Stomach (tissue), 9 donors: ENCODE results near the gene UGT1A7. TPM values are rescaled to one million over a fixed set of nuclear protein-coding genes. Genes with fewer than 3 reads are reported as not detected.
A peak's percentile ranks its signal among the peaks of the same experiment; 100 is the strongest.
"Not testable (repeated sequence)": the region's sequence is repeated elsewhere in the genome, so short reads cannot be mapped to it uniquely, and the experiment has no call there.

Source experiments
- DNase-seq, 2 donors: peaks; one replicate each; pipeline versions ENCODE4 v3.0.0 to v3.0.0-alpha.2; 2013 to 2019
- H3K27ac ChIP-seq, 5 donors: fragments of 200-600 bp in 4 of 5; sonication (generic) in 4 of 5; one replicate each; pipeline ENCODE4 v1.5.1; 2013 to 2019; ENCODE audit warnings: mild to moderate bottlenecking in 1 of 5, moderate library complexity in 1 of 5
- H3K27me3 ChIP-seq, 3 donors: fragments of 200-600 bp; sonication (generic); one replicate each; pipeline ENCODE4 v1.5.1; 2017 to 2019; ENCODE audit warnings: mixed run types in 1 of 3
- H3K36me3 ChIP-seq, 4 donors: fragments of 200-600 bp; sonication (generic); 1 replicate in 3 of 4; 2 replicates in 1 of 4; pipeline ENCODE4 v1.5.1; 2016 to 2019
- H3K4me1 ChIP-seq, 4 donors: fragments of 200-600 bp; sonication (generic); one replicate each; pipeline ENCODE4 v1.5.1; 2016 to 2019
- H3K4me3 ChIP-seq, 4 donors: fragments of 200-600 bp; sonication (generic) in 3 of 4; one replicate each; pipeline ENCODE4 v1.5.1; 2016 to 2019; ENCODE audit warnings: mild to moderate bottlenecking in 1 of 4
- H3K9me3 ChIP-seq, 4 donors: fragments of 200-600 bp; sonication (generic); one replicate each; pipeline ENCODE4 v1.5.1; 2016 to 2019
- EP300 ChIP-seq: sonication (generic); formaldehyde crosslinking; IDR thresholded peaks from one replicate; pipeline ENCODE4 v1.6.1; 2017; ENCODE audit warnings: antibody characterized with exemption
- POLR2A ChIP-seq, 4 donors: fragments of 450-650 bp; IDR thresholded peaks; one replicate each; pipeline ENCODE4 v1.6.1; 2016; ENCODE audit warnings: antibody characterized with exemption in 4 of 4, control low read depth in 2 of 4, mild to moderate bottlenecking in 1 of 4, moderate library complexity in 1 of 4
- POLR2AphosphoS5 ChIP-seq, 3 donors: sonication (generic); formaldehyde crosslinking; IDR thresholded peaks; one replicate each; pipeline ENCODE4 v1.6.1; 2016; ENCODE audit warnings: antibody characterized with exemption in 3 of 3
- whole genome bisulfite sequencing, 5 donors: extraction: QIAGEN DNeasy Blood & Tissue Kit in 3 of 5; methylation state at CpG; one replicate each; pipeline versions ENCODE4 v1.1.5 to v1.1.7; 2013 to 2018; 5-methylcytosine and 5-hydroxymethylcytosine counted together
- intact Hi-C: fragments of 100-400 bp; cut with DNase I; formaldehyde crosslinking; loops from one replicate; pipeline ENCODE4 v1.15.1; 2023; ENCODE audit warnings: low total_unique reads
- polyA plus RNA-seq, 3 donors: library from polyadenylated mRNA; stranded (reverse); fragments of 200-250 nt; gene quantifications; one replicate each; pipeline ENCODE4 v1.2.3, GENCODE V29; 2013
- total RNA-seq, 5 donors: library from RNA; depleted of rRNA; stranded (reverse); fragments of >200 nt; gene quantifications; one replicate each; pipeline versions ENCODE4 v1.1.0 to v1.2.3, GENCODE V29; 2014 to 2016
- TF ChIP-seq, protein P1 (sequence below), 7 experiments: fragments of 450-650 bp in 4 of 7; fragments of 200-600 bp in 3 of 7; sonication (generic) in 3 of 7; IDR thresholded peaks; one replicate each; pipeline ENCODE4 v1.5.1; 2016 to 2019; ENCODE audit warnings: antibody characterized with exemption in 7 of 7, control low read depth in 2 of 7, mild to moderate bottlenecking in 1 of 7
- donor health status: healthy with polysubstance abuse.
- donor health status: Bipolar disorder and iron deficiency.
- donor health status: healthy.

UGT1A7 gene
- total and polyA plus RNA-seq, 8 donors: 0.45 to 37.1 (median 3.6) TPM; not detected in 2

DNA sequence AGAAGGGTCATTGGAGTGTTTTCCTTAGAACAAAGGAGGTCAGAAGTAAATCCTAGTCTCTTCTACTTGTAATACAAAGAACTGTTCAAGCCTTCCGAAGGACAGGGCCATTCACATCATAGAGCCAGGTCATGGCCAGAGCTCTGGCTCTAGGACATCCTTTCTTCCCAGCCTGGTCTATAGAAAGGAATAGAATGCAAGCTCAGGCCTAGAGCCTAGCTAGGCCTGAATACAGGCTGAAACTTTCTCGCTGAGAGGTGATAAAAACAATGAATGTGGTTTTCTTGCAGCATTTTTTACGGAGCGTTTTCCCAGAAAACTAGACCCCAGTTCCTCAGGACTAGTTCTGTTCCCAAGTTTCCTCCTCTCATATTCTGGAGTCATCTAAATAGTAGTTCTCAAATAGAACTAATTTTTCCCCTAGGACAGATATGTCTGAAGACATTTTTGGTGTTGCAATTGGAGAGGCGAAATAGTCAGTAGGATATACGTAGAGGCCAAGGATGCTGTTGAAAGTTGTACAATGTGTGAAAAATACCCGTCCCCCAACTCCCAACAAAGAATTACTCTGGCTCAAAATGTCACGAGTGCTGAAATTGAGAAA is 17.8 kb downstream of the UGT1A7 start:
- no peaks in the 10 kb centered on the region for H3K36me3 ChIP-seq
- peak overlapping the region; percentile 66 to 79 (median 76) for H3K27ac ChIP-seq
- H3K4me3 ChIP-seq: no peak overlapping the region
- TF ChIP-seq EP300: no peak
- no peak for TF ChIP-seq POLR2AphosphoS5 (IDR thresholded peaks at IDR 0.05)
- no peak for TF ChIP-seq POLR2A (IDR thresholded peaks at IDR 0.05)
- TF ChIP-seq, protein P1, sequence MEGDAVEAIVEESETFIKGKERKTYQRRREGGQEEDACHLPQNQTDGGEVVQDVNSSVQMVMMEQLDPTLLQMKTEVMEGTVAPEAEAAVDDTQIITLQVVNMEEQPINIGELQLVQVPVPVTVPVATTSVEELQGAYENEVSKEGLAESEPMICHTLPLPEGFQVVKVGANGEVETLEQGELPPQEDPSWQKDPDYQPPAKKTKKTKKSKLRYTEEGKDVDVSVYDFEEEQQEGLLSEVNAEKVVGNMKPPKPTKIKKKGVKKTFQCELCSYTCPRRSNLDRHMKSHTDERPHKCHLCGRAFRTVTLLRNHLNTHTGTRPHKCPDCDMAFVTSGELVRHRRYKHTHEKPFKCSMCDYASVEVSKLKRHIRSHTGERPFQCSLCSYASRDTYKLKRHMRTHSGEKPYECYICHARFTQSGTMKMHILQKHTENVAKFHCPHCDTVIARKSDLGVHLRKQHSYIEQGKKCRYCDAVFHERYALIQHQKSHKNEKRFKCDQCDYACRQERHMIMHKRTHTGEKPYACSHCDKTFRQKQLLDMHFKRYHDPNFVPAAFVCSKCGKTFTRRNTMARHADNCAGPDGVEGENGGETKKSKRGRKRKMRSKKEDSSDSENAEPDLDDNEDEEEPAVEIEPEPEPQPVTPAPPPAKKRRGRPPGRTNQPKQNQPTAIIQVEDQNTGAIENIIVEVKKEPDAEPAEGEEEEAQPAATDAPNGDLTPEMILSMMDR (IDR thresholded peaks at IDR 0.05): no peak
- WGBS, 5 donors: 77 to 88% (median 85%) methylated on average over 8 of the region's 8 CpGs
- intact Hi-C loops: no loop called here
- H3K9me3 ChIP-seq: no peaks in the 10 kb centered on the region
- no peaks in the 10 kb centered on the region for H3K27me3 ChIP-seq
- no peak for DNase-seq
- H3K4me1 ChIP-seq: peaks cover 0 to 13% (median 4%) of the 10 kb centered on the region in 4 donors

DNA sequence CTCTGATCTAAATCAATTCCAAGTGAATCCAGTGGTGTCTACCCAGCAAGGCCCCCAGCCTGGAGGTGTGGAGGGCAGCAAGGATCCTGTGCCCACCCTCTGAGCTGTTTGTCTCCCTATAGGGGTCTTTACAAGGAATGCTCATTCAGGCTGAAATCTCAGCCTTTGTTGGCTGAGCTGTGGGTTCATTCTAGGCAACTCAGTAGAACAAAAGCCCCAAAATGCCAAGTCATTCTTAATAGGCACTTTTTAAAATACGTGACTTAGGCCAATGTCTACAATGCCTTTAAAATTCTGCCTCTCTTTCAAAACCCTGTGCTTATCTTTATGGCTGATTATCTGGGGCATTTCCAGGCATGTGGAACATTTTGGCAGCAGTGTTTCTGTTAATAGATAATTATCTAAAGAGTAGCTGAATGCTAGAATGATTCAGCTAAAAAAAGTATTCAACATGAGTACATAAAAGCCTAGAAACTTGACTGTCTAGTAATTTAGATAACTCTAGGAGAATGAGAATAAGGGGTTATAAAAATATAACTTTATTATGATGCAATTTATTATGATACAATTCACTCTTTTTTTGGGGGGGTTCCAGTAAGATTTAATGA is 18.4 kb downstream of the UGT1A7 start:
- no peak overlapping the region for H3K4me3 ChIP-seq
- H3K36me3 ChIP-seq: no peaks in the 10 kb centered on the region
- H3K27ac ChIP-seq: peak overlapping the region; percentile 37 to 79 (median 76)
- no peak for TF ChIP-seq POLR2A (IDR thresholded peaks at IDR 0.05)
- TF ChIP-seq EP300: no peak
- TF ChIP-seq POLR2AphosphoS5 (IDR thresholded peaks at IDR 0.05): peak in 2 of 3 donors; percentile 68 to 91
- TF ChIP-seq, protein P1 (IDR thresholded peaks at IDR 0.05): no peak
- 15 to 46% (median 21%) methylated on average over 1 of the region's 1 CpG for WGBS, 5 donors
- peaks cover 0 to 13% (median 5%) of the 10 kb centered on the region in 4 donors for H3K4me1 ChIP-seq
- intact Hi-C loops: no loop called here
- H3K9me3 ChIP-seq: no peaks in the 10 kb centered on the region
- no peaks in the 10 kb centered on the region for H3K27me3 ChIP-seq
- peak; percentile 39 to 74 for DNase-seq

DNA sequence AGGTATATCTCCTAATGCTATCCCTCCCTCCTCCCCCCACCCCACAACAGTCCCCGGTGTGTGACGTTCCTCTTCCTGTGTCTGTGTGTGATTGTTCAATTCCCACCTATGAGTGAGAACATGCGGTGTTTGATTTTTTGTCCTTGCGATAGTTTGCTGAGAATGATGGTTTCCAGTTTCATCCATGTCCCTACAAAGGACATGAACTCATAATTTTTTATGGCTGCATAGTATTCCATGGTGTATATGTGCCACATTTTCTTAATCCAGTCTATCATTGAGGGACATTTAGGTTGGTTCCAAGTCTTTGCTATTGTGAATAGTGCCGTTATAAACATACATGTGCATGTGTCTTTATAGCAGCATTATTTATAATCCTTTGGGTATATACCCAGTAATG is 19.1 kb downstream of the UGT1A7 start:
- H3K4me1 ChIP-seq: peaks cover 0 to 13% (median 6%) of the 10 kb centered on the region in 4 donors
- intact Hi-C loops, H3K4me3 ChIP-seq, H3K27ac ChIP-seq, DNase-seq, H3K9me3 ChIP-seq, H3K27me3 ChIP-seq, H3K36me3 ChIP-seq: not testable (repeated sequence)
- 84 to 93% (median 92%) methylated on average over 5 of the region's 5 CpGs for WGBS, 5 donors

DNA sequence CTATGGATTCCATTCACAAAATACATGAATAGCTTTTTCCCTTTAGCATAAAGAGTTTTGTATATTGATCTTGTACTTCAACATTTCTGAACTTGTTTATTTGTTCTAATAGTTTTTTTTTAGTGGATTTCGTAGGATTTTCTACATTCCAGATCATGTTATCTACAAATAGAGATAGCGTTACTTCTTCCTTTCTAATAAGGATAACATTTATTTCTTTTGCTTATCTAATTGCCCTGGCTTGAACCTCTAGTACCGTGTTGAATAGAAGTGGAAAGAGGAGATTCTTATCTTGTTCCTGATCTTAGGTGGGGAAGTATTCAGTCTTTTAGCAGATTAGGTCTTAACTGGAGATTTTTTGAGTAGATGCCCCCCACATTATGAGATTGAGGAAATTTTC is 20.5 kb downstream of the UGT1A7 start:
- intact Hi-C loops: no loop called here
- Histone ChIP-seq H3K36me3 (no peaks in the 10 kb centered on the region), H3K9me3 (no peaks in the 10 kb centered on the region), H3K27me3 (no peaks in the 10 kb centered on the region), H3K4me1 (peaks cover 3 to 19% (median 11%) of the 10 kb centered on the region in 4 donors), H3K27ac (no peak overlapping the region), H3K4me3 (no peak overlapping the region)
- TF ChIP-seq EP300 (no peak), POLR2AphosphoS5 (IDR thresholded peaks at IDR 0.05) (no peak), POLR2A (IDR thresholded peaks at IDR 0.05) (no peak)
- TF ChIP-seq, protein P1 (IDR thresholded peaks at IDR 0.05): no peak
- 22 to 33% (median 29%) methylated on average over 3 of the region's 3 CpGs for WGBS, 5 donors
- DNase-seq: no peak
